Neutrophil (primary cell): ENCODE measurements around the gene AMPD2.
A peak's percentile ranks its signal among the peaks of the same experiment; 100 is the strongest.

Source experiments
- H3K27ac ChIP-seq: fragments of 200-600 bp; sonication (generic); 2 replicates; pipeline ENCODE4 v1.5.1; 2016; ENCODE audit warnings: mild to moderate bottlenecking, moderate library complexity
- H3K27me3 ChIP-seq: fragments of 200-600 bp; sonication (generic); 2 replicates; pipeline ENCODE4 v1.6.0; 2016; ENCODE audit warnings: mild to moderate bottlenecking
- H3K36me3 ChIP-seq: fragments of 200-600 bp; sonication (generic); 2 replicates; pipeline ENCODE4 v1.5.1; 2017
- H3K4me1 ChIP-seq, 2 experiments: fragments of 200-600 bp in 1 of 2; sonication (generic) in 1 of 2; 1 replicate in 1 of 2; 2 replicates in 1 of 2; pipeline versions ENCODE4 v1.5.1 to v1.6.1; 2013 to 2016; ENCODE audit warnings: low read depth in 1 of 2, low read length in 1 of 2, mild to moderate bottlenecking in 1 of 2, moderate library complexity in 1 of 2; ENCODE audit not compliant: control insufficient read depth in 1 of 2, insufficient read depth in 1 of 2
- H3K4me3 ChIP-seq, 2 experiments: fragments of 200-600 bp in 1 of 2; sonication (generic) in 1 of 2; 1 replicate in 1 of 2; 2 replicates in 1 of 2; pipeline ENCODE4 v1.5.1; 2013 to 2016; ENCODE audit warnings: low read depth in 1 of 2, low read length in 1 of 2, mild to moderate bottlenecking in 1 of 2, moderate library complexity in 1 of 2
- H3K9me3 ChIP-seq: fragments of 200-600 bp; sonication (generic); 2 replicates; pipeline ENCODE4 v1.5.1; 2016
- TF ChIP-seq, protein P1 (sequence below): fragments of 200-600 bp; sonication (generic); IDR thresholded peaks from 2 replicates; pipeline ENCODE4 v1.5.1; 2016; ENCODE audit warnings: antibody characterized with exemption

The AMPD2 gene

DNA sequence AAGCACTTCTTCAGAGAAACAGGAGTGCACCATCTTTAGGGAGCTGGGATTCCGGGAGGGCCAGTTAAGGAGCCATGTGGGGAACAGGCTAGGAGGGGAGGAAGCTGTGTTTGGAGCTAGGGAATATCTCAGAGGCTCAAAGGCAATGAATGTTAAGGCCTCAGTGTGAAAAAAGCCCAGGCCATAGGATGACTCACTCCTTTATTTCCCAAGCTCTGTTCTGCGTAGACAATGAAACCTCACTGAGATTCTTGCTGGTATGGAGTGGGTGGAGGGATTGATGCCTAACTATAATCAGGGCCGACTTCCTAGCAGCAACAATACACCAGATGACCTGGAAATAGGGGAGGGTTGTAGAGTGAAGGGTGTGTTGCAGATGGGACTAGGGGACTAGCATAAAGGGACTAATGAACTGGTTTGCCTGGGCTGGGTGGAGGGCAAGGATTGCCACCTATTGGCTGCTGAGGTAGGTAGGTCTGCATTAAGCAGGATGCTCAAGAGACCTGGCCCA lies 2.3 kb upstream of the AMPD2 start:
- TF ChIP-seq, protein P1, sequence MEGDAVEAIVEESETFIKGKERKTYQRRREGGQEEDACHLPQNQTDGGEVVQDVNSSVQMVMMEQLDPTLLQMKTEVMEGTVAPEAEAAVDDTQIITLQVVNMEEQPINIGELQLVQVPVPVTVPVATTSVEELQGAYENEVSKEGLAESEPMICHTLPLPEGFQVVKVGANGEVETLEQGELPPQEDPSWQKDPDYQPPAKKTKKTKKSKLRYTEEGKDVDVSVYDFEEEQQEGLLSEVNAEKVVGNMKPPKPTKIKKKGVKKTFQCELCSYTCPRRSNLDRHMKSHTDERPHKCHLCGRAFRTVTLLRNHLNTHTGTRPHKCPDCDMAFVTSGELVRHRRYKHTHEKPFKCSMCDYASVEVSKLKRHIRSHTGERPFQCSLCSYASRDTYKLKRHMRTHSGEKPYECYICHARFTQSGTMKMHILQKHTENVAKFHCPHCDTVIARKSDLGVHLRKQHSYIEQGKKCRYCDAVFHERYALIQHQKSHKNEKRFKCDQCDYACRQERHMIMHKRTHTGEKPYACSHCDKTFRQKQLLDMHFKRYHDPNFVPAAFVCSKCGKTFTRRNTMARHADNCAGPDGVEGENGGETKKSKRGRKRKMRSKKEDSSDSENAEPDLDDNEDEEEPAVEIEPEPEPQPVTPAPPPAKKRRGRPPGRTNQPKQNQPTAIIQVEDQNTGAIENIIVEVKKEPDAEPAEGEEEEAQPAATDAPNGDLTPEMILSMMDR: no peak
- Histone ChIP-seq H3K36me3 (no peaks in the 10 kb centered on the region), H3K27me3 (no peaks in the 10 kb centered on the region), H3K4me3 (peak overlapping the region; percentile 39 to 46), H3K9me3 (no peaks in the 10 kb centered on the region), H3K27ac (peak overlapping the region; percentile 97), H3K4me1 (peaks cover 65 to 77% of the 10 kb centered on the region in 2 experiments)

DNA sequence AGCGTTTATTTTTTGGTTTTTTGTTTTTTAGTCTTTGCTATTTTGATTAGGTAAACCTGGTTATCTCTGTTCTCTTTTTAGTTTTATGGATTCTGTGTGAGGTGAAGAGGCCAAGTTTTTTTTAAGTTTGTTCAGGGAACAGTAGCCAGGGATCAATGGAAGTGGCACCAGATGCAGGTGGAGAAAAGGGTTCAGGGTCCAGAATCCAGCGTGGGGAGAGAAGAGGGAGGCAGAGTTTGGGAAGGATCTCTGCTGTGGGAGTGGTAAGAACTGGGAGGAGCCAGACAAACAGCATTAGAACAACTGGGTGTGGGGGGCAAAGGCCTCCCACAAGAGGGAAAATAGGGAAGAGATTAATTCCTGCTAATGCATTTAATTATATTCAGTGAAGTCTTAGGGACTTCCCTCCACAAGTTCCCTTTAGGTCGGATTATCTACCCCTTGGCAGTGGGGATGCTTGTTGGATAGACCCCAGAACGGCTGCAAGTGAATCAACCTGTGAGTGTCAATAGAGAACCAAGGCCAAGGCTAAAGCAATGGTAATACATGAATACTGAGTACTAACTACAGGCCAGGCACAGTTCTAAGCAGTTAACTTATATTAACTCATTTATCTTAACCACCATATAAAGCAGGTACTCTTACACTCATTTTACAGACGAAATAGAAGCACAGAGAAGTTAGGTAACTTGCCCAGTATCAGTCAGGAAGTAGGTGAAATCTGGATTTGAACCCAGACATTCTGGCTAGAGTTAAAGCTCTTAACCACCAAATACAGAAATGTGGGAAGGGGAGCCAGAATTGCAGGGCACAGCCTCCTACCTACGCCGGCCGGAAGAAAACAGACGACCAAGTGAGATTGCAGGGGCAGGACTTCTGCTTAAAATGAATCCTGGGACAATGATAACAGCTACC lies 719 bp upstream of the AMPD2 start:
- no peaks in the 10 kb centered on the region for H3K36me3 ChIP-seq
- no peaks in the 10 kb centered on the region for H3K9me3 ChIP-seq
- peak overlapping the region; percentile 92 to 98 for H3K4me3 ChIP-seq
- peaks cover 81 to 88% of the 10 kb centered on the region in 2 experiments for H3K4me1 ChIP-seq
- H3K27ac ChIP-seq: peak overlapping the region; percentile 97
- H3K27me3 ChIP-seq: no peaks in the 10 kb centered on the region
- TF ChIP-seq, protein P1: peak; percentile 35

DNA sequence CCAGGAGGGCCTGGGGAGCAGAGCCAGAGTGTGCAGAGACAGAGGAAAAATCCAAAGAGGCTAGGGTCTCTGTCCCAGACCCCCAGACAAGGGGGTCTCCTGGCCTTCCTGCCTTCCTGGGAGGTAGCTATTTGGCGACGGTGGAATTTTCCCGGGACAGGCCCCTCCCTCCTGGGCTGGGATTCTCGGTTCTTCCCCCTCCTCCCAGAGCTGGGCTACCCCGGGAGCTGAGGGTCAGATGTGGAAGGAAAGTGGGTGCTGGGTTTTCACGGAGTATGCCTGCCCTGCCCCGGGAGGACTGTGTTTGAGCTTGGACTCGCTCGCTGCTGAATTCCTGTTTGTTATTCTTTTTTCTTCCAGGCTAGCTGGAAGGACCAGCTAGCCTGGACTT lies 759 bp downstream of the AMPD2 start:
- H3K27me3 ChIP-seq: no peaks in the 10 kb centered on the region
- peak overlapping the region; percentile 92 to 98 for H3K4me3 ChIP-seq
- H3K4me1 ChIP-seq: peaks cover 80 to 83% of the 10 kb centered on the region in 2 experiments
- peak overlapping the region; percentile 97 for H3K27ac ChIP-seq
- no peaks in the 10 kb centered on the region for H3K9me3 ChIP-seq
- H3K36me3 ChIP-seq: peaks cover 8% of the 10 kb centered on the region
- TF ChIP-seq, protein P1: no peak

DNA sequence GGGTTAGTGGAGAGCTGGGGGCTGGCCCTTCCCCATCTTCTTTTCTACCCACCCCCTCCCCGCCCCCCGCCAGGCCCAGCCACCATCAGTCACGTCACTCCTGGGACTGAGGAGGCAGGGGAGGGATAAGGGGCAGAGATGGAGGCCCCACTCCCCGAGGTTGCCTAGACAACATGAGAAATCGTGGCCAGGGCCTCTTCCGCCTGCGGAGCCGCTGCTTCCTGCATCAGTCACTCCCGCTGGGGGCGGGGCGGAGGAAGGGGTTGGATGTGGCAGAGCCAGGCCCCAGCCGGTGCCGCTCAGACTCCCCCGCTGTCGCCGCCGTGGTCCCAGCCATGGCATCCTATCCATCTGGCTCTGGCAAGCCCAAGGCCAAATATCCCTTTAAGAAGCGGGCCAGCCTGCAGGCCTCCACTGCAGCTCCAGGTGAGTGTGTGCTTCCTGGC lies 1.2 kb downstream of the AMPD2 start:
- Histone ChIP-seq H3K4me1 (peaks cover 75 to 78% of the 10 kb centered on the region in 2 experiments), H3K36me3 (peaks cover 13% of the 10 kb centered on the region), H3K27me3 (no peaks in the 10 kb centered on the region), H3K27ac (peak overlapping the region; percentile 97), H3K9me3 (no peaks in the 10 kb centered on the region), H3K4me3 (peak overlapping the region; percentile 92 to 98)
- TF ChIP-seq, protein P1: peak; percentile 48

DNA sequence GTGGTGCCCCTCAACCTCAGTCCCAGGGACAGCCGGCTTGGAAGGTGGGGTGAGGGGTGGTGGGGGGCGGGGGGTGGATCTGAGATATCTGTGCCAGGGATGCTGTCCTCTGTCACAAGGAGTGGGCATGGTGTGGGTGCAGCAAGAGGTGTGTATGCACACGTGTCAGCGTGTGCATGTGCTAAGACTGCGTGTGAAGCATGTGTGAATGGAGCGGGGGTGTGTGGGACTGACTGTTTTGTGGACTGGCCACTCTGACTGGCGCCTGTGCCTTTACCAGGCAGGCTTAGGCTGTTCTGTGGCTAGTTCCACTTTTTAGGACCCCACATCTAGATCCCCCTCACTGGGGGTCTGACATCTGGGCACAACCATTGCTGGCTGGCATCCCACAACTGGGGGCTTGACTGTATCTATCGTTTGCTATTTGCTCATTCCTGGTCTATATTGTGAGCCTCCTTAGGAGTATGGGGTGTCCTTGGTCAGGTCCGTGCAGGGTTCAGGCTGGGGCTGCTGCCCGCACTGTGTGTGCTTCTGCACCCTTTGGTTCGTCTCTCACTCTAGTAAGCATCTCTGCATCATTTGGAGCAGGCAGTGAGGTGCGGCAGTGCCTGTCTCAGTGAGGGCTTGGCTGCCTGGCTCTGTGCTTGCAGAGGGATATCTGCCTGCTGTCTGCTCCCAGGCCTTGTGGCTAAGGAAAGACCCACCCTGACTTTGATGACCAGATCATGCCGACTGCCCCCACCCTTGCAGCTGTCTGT lies 1.9 kb downstream of the AMPD2 start:
- Histone ChIP-seq H3K36me3 (peaks cover 20% of the 10 kb centered on the region), H3K4me1 (peaks cover 68 to 71% of the 10 kb centered on the region in 2 experiments), H3K27ac (peak overlapping the region; percentile 97), H3K27me3 (no peaks in the 10 kb centered on the region), H3K9me3 (no peaks in the 10 kb centered on the region), H3K4me3 (peak overlapping the region; percentile 92 to 98)
- TF ChIP-seq, protein P1: no peak
